Choroid plexus epithelial cell (primary cell): ENCODE data around the gene NEU4.

ENCODE experiments used
- DNase-seq: peaks from one replicate; pipeline ENCODE4 v3.0.0-alpha.2; 2010; ENCODE audit warnings: low read depth
- H3K4me3 ChIP-seq: 2 replicates; pipeline ENCODE4 v1.5.1; 2011; ENCODE audit warnings: low read depth, mild to moderate bottlenecking, control low read depth, low read length, moderate library complexity
- CTCF ChIP-seq: conservative IDR thresholded peaks from 2 replicates; pipeline ENCODE4 v1.5.1; 2011; ENCODE audit warnings: low read depth, mild to moderate bottlenecking, control low read depth, inconsistent platforms, low read length, moderate library complexity

The NEU4 gene

GRCh38 chr2:241770936-241771285 is 38.1 kb upstream of the NEU4 start:
- TF ChIP-seq CTCF: no peak
- DNase-seq: no peak
- no peak overlapping the region for H3K4me3 ChIP-seq

GRCh38 chr2:241771286-241772062 is 37.5 kb upstream of the NEU4 start:
- TF ChIP-seq CTCF: no peak
- H3K4me3 ChIP-seq: no peak overlapping the region
- DNase-seq: peak; percentile 52

- no peak for DNase-seq
- no peak for TF ChIP-seq CTCF
- H3K4me3 ChIP-seq: no peak overlapping the region
These were observed 36.9 kb upstream of the NEU4 start for GRCh38 chr2:241772063-241772499.

- H3K4me3 ChIP-seq: no peak overlapping the region
- no peak for DNase-seq
- TF ChIP-seq CTCF: no peak
These were observed 35.2 kb upstream of the NEU4 start for GRCh38 chr2:241773511-241774418.

GRCh38 chr2:241774419-241775222 is 34.4 kb upstream of the NEU4 start:
- peak; percentile 77 for DNase-seq
- no peak for TF ChIP-seq CTCF
- H3K4me3 ChIP-seq: no peak overlapping the region

GRCh38 chr2:241775223-241776177 is 33.5 kb upstream of the NEU4 start:
- no peak overlapping the region for H3K4me3 ChIP-seq
- no peak for DNase-seq
- TF ChIP-seq CTCF: no peak
